ENCODE results near the gene SERPINE3.

DNA sequence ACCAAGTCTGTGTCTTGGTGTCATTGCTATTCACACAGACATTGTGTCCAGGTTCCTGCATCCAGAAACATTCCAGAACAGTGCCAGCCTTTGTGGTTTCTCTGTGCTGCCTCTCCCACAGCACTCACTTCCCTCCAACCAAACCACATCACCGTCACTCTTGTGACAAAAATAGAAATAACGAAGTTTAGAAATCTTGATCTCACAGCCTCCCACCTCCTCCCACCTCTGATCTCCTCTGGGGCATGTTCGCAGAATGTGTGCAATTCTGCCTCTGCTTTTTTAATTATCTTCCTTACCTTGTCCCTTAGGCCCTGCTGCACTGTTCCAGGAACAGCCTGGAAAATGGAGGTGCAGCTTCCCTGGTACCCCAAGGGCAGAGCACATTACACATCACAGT lies 8.7 kb upstream of the SERPINE3 start:
- TF ChIP-seq POLR2AphosphoS5 (IDR thresholded peaks at IDR 0.05; ENCODE audit: low read depth, low read length) (no peak), TAF1 (IDR thresholded peaks at IDR 0.05; ENCODE audit: borderline replicate concordance, insufficient read depth, low read length) (no peak), REST (IDR thresholded peaks at IDR 0.05; ENCODE audit: insufficient read depth in 1 of 2, low read depth in 2 of 2, low read length in 2 of 2) (no peak), FOXP2 (optimal IDR thresholded peaks at IDR 0.05; ENCODE audit: borderline replicate concordance, extremely low read depth, extremely low read length, insufficient read depth) (no peak), SIN3A (IDR thresholded peaks at IDR 0.05; ENCODE audit: borderline replicate concordance, insufficient read depth, low read length) (no peak)
